PC-3 (cell line): ENCODE measurements around the gene PRDM15. TPM values are rescaled to one million over a fixed set of nuclear protein-coding genes. Genes with fewer than 3 reads are reported as not detected.

Experiments
- ATAC-seq: fragments of 200-7000 bp; cut with Tn5 transposase; 2 replicates; pipeline ENCODE4 v1.9.1; 2020; ENCODE audit warnings: mild to moderate bottlenecking, moderate library complexity
- BruUV-seq: library from RNA; stranded (reverse); fragments of 400-500 nt; replicated peaks from 2 replicates; lab custom pipeline; 2021; lab: Mats Ljungman, UMichigan
- CTCF ChIA-PET: fragments of 300-600 bp; sonication (Branson Sonifier 250); formaldehyde crosslinking; loops from one replicate; lab custom pipeline; 2022; ENCODE audit warnings: antibody characterized with exemption; lab: Charles Lee
- POLR2A ChIA-PET: fragments of 300-600 bp; sonication (Branson Sonifier 250); formaldehyde crosslinking; loops from one replicate; lab custom pipeline; 2022; ENCODE audit warnings: antibody characterized with exemption; ENCODE audit not compliant: unreplicated experiment; lab: Charles Lee
- DNase-seq: peaks from one replicate; pipeline ENCODE4 v3.0.0-alpha.2; 2015
- H2AFZ ChIP-seq: fragments of 300-600 bp; sonication (generic); 2 replicates; pipeline ENCODE4 v1.6.0; 2016; ENCODE audit warnings: antibody characterized with exemption, low read length
- H3F3A ChIP-seq: fragments of 300-600 bp; sonication (generic); one replicate; pipeline ENCODE4 v1.6.0; 2017; ENCODE audit warnings: antibody characterized with exemption, low read length, control low read depth, mild to moderate bottlenecking; ENCODE audit not compliant: unreplicated experiment
- H3K27ac ChIP-seq: fragments of 300-600 bp; sonication (generic); 2 replicates; pipeline ENCODE4 v1.5.1; 2016; ENCODE audit warnings: mild to moderate bottlenecking, low read length
- H3K27me3 ChIP-seq: fragments of 300-600 bp; sonication (generic); 2 replicates; pipeline ENCODE4 v1.6.1; 2016; ENCODE audit warnings: low read length, mixed read lengths
- H3K36me3 ChIP-seq: fragments of 300-600 bp; sonication (generic); 2 replicates; pipeline ENCODE4 v1.6.1; 2016; ENCODE audit warnings: low read depth, mixed run types, low read length, mixed read lengths
- H3K4me1 ChIP-seq: fragments of 300-600 bp; sonication (generic); 2 replicates; pipeline ENCODE4 v1.5.1; 2016; ENCODE audit warnings: low read length; ENCODE audit not compliant: insufficient read depth
- H3K4me2 ChIP-seq: fragments of 300-600 bp; sonication (generic); 2 replicates; pipeline ENCODE4 v1.6.0; 2016; ENCODE audit warnings: low read length
- H3K4me3 ChIP-seq: fragments of 300-600 bp; sonication (generic); 2 replicates; pipeline ENCODE4 v1.5.1; 2016; ENCODE audit warnings: mild to moderate bottlenecking, low read length, mixed read lengths
- H3K79me2 ChIP-seq: fragments of 300-600 bp; sonication (generic); 2 replicates; pipeline ENCODE4 v1.6.1; 2017; ENCODE audit warnings: low read length, mixed read lengths
- H3K9ac ChIP-seq: fragments of 300-600 bp; sonication (generic); 2 replicates; pipeline ENCODE4 v1.6.0; 2016; ENCODE audit warnings: mild to moderate bottlenecking, low read length
- H3K9me2 ChIP-seq: fragments of 300-600 bp; sonication (generic); replicated peaks from 2 replicates; pipeline ENCODE4 v1.6.1; 2016; ENCODE audit warnings: mixed run types, low read length, mixed read lengths
- H3K9me3 ChIP-seq: fragments of 300-600 bp; sonication (generic); 2 replicates; pipeline ENCODE4 v1.6.1; 2016; ENCODE audit warnings: low read length, mixed read lengths
- H4K20me1 ChIP-seq: fragments of 300-600 bp; sonication (generic); 2 replicates; pipeline ENCODE4 v1.6.1; 2016; ENCODE audit warnings: low read length, mixed read lengths
- EZH2 ChIP-seq: fragments of 300-600 bp; sonication (generic); IDR thresholded peaks from one replicate; pipeline ENCODE4 v1.6.1; 2017; ENCODE audit warnings: antibody characterized with exemption, mild to moderate bottlenecking, low read length; ENCODE audit not compliant: unreplicated experiment
- EZH2phosphoT487 ChIP-seq: fragments of 300-600 bp; sonication (generic); IDR thresholded peaks from 2 replicates; pipeline ENCODE4 v1.6.1; 2018; ENCODE audit warnings: mild to moderate bottlenecking, antibody characterized with exemption, low read length, borderline replicate concordance
- intact Hi-C: fragments of 100-400 bp; cut with micrococcal nuclease; formaldehyde crosslinking; loops from 2 replicates; pipeline ENCODE4 v1.9.0; 2023
- total RNA-seq: library from RNA; depleted of rRNA; stranded (reverse); fragments of >200 nt; gene quantifications from 2 replicates; pipeline ENCODE4 v1.2.3, GENCODE V29; 2014; rRNA removed
- TF ChIP-seq, protein P1 (sequence below): fragments of 300-600 bp; sonication (generic); conservative IDR thresholded peaks from 2 replicates; pipeline ENCODE4 v1.5.1; 2017; ENCODE audit warnings: antibody characterized with exemption, low read depth, mild to moderate bottlenecking, low read length

The PRDM15 gene
- total RNA-seq, 1 experiment from 2014 or later = 13.4 TPM

DNA sequence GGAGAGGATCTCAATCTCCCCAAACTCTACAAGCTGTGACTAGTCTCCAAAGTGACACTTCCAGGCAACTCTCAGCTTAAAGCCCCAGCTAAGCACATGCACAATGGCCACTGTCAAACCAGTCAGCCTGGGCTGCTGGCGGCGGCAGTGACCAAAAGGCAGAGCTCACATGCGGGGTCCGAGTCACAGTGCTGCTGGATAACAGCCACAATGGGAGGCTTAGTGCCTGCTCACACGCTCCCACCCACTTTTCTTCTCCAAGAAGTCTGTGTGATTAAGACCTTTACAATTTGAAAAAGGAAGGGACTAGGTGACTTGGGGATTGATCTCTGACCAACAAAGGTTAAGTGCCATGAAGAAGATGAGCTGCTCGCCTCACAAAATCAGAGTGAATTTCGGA, 129.1 kb downstream of the PRDM15 start:
- Histone ChIP-seq H3K9me3 (no peaks in the 10 kb centered on the region), H3K4me3 (no peak overlapping the region), H3K27me3 (no peaks in the 10 kb centered on the region), H3K4me1 (peaks cover 48% of the 10 kb centered on the region), H3F3A (peaks cover 7% of the 10 kb centered on the region), H3K27ac (no peak overlapping the region), H4K20me1 (peaks cover 96% of the 10 kb centered on the region), H3K9me2 (no peaks in the 10 kb centered on the region), H3K79me2 (peaks cover 100% of the 10 kb centered on the region), H3K36me3 (peaks cover 97% of the 10 kb centered on the region), H2AFZ (no peak overlapping the region), H3K4me2 (no peak overlapping the region), H3K9ac (no peak overlapping the region)
- intact Hi-C loops = no loop called here
- TF ChIP-seq EZH2 (no peak), EZH2phosphoT487 (no peak)
- TF ChIP-seq, protein P1, sequence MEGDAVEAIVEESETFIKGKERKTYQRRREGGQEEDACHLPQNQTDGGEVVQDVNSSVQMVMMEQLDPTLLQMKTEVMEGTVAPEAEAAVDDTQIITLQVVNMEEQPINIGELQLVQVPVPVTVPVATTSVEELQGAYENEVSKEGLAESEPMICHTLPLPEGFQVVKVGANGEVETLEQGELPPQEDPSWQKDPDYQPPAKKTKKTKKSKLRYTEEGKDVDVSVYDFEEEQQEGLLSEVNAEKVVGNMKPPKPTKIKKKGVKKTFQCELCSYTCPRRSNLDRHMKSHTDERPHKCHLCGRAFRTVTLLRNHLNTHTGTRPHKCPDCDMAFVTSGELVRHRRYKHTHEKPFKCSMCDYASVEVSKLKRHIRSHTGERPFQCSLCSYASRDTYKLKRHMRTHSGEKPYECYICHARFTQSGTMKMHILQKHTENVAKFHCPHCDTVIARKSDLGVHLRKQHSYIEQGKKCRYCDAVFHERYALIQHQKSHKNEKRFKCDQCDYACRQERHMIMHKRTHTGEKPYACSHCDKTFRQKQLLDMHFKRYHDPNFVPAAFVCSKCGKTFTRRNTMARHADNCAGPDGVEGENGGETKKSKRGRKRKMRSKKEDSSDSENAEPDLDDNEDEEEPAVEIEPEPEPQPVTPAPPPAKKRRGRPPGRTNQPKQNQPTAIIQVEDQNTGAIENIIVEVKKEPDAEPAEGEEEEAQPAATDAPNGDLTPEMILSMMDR = no peak
- no TSS peak for BruUV-seq
- no peak for ATAC-seq
- ChIA-PET POLR2A (no interaction called here), CTCF (interaction anchor here (0.7 kb wide), 1 partner anchor 133 kb away, joined by 16 read pairs; no protein-coding TSS in a partner anchor)
- peak; percentile 50 for DNase-seq

DNA sequence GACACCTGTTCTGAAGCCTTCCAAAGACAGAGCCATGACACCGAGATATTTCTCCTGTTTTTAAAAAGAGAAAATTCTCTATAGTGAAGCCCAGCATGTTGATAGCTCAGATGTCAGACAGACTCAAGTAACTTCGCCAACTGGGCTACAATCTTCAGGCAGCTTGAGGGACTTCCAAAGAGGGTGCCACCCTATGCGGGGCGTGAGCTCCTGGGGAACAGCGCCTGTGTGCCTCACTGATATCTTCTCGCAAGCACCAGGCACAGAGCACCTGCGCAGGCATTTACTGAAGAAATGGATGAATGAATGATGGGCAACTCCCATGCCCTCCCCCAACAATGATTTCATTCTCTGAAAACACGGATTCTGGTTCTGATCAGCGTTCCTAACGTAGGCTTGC, 129.9 kb downstream of the PRDM15 start:
- TF ChIP-seq, protein P1 = no peak
- POLR2A ChIA-PET = no interaction called here
- CTCF ChIA-PET = interaction anchor here (0.6 kb wide), 1 partner anchor 74 kb away, joined by 4 read pairs; no protein-coding TSS in a partner anchor
- no peak overlapping the region for H3K4me3 ChIP-seq
- no peak overlapping the region for H3K9ac ChIP-seq
- peaks cover 40% of the 10 kb centered on the region for H3K4me1 ChIP-seq
- no peak overlapping the region for H3K4me2 ChIP-seq
- no peaks in the 10 kb centered on the region for H3K27me3 ChIP-seq
- BruUV-seq = no TSS peak
- peaks cover 100% of the 10 kb centered on the region for H3K79me2 ChIP-seq
- ATAC-seq = no peak
- DNase-seq = no peak
- H3K9me3 ChIP-seq = no peaks in the 10 kb centered on the region
- H4K20me1 ChIP-seq = peaks cover 96% of the 10 kb centered on the region
- no peak overlapping the region for H2AFZ ChIP-seq
- no peak overlapping the region for H3K27ac ChIP-seq
- intact Hi-C loops = no loop called here
- H3F3A ChIP-seq = peaks cover 4% of the 10 kb centered on the region
- no peaks in the 10 kb centered on the region for H3K9me2 ChIP-seq
- peaks cover 97% of the 10 kb centered on the region for H3K36me3 ChIP-seq

Other genes starting within 250 kb of the PRDM15 start
- 252 and 333 TPM in 2 replicates for gene RIPK4, start 112.3 kb downstream of the PRDM15 start, total RNA-seq
- 50.4 and 81.4 TPM in 2 replicates for gene C2CD2, start 74.7 kb upstream of the PRDM15 start, total RNA-seq
- 8.1 and 9.2 TPM in 2 replicates for gene ZBTB21, start 131.0 kb upstream of the PRDM15 start, total RNA-seq
- 0.58 TPM in 1 of 2 replicates, not detected in the other for gene UMODL1, start 192.0 kb upstream of the PRDM15 start, total RNA-seq